ENCODE results near the gene KCNQ5.

Gene KCNQ5

GRCh38 chr6:72930556-72931132 lies 308.8 kb downstream of the KCNQ5 start:
- DNase-seq, result peak; percentile 23

- DNase-seq, result no peak
Measured at GRCh38 chr6:72931325-72931887, 309.5 kb downstream of the KCNQ5 start.

- no peak for DNase-seq
Measured at GRCh38 chr6:72933233-72933632, 311.4 kb downstream of the KCNQ5 start.

- DNase-seq, result no peak
Measured at GRCh38 chr6:72936766-72937559, 315.1 kb downstream of the KCNQ5 start.

GRCh38 chr6:72938104-72938503 lies 316.2 kb downstream of the KCNQ5 start:
- no peak for DNase-seq

GRCh38 chr6:72939004-72939403 lies 317.1 kb downstream of the KCNQ5 start:
- DNase-seq, result peak; percentile 94

- no peak for DNase-seq
Measured at GRCh38 chr6:72940265-72940664, 318.4 kb downstream of the KCNQ5 start.

GRCh38 chr6:72941263-72941662 lies 319.4 kb downstream of the KCNQ5 start:
- DNase-seq, result no peak

- DNase-seq, result no peak
Measured at GRCh38 chr6:72941751-72942150, 319.9 kb downstream of the KCNQ5 start.

- DNase-seq, result no peak
Measured at GRCh38 chr6:72943699-72944098, 321.8 kb downstream of the KCNQ5 start.

GRCh38 chr6:72944660-72945059 lies 322.8 kb downstream of the KCNQ5 start:
- no peak for DNase-seq

GRCh38 chr6:72946774-72947173 lies 324.9 kb downstream of the KCNQ5 start:
- no peak for DNase-seq

GRCh38 chr6:72947534-72947933 lies 325.7 kb downstream of the KCNQ5 start:
- DNase-seq, result no peak

GRCh38 chr6:72948153-72948552 lies 326.3 kb downstream of the KCNQ5 start:
- DNase-seq, result no peak

GRCh38 chr6:72950114-72950860 lies 328.4 kb downstream of the KCNQ5 start:
- peak; percentile 20 for DNase-seq

GRCh38 chr6:72952808-72953630 lies 331.2 kb downstream of the KCNQ5 start:
- no peak for DNase-seq

GRCh38 chr6:72953971-72954381 lies 332.1 kb downstream of the KCNQ5 start:
- no peak for DNase-seq

GRCh38 chr6:72954716-72955115 lies 332.9 kb downstream of the KCNQ5 start:
- DNase-seq, result peak; percentile 55

GRCh38 chr6:72955666-72956065 lies 333.8 kb downstream of the KCNQ5 start:
- DNase-seq, result no peak

- DNase-seq, result no peak
Measured at GRCh38 chr6:72956272-72956671, 334.4 kb downstream of the KCNQ5 start.

- DNase-seq, result no peak
Measured at GRCh38 chr6:72959821-72960220, 338.0 kb downstream of the KCNQ5 start.

GRCh38 chr6:72963946-72964345 lies 342.1 kb downstream of the KCNQ5 start:
- DNase-seq, result no peak

Data from NCI-H446 treated with DMSO at 0.1 percent for 48 hours (cell line).